NCI-H774 (cell line): Measurements from ENCODE around the gene PARD3.

Source experiments
- DNase-seq: peaks from one replicate; lab custom pipeline; 2025; lab: John Stamatoyannopoulos, UW

PARD3 gene

DNA sequence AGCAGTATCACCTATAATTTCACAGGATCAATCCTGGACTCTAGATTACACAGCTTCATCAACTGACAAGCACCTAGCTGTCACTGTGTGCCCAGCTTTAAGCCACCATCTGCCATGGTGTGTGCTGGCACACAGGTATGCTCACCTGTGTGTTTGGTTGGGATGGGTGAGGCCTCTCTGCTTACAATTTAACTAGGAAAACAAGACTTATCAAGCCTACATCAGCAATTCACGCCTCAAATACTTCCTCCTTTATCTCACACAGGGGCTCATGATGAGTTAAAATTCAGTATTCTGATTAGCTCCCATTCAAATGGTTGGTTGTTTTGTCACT is 608.2 kb downstream of the PARD3 start:
- no peak for DNase-seq

DNA sequence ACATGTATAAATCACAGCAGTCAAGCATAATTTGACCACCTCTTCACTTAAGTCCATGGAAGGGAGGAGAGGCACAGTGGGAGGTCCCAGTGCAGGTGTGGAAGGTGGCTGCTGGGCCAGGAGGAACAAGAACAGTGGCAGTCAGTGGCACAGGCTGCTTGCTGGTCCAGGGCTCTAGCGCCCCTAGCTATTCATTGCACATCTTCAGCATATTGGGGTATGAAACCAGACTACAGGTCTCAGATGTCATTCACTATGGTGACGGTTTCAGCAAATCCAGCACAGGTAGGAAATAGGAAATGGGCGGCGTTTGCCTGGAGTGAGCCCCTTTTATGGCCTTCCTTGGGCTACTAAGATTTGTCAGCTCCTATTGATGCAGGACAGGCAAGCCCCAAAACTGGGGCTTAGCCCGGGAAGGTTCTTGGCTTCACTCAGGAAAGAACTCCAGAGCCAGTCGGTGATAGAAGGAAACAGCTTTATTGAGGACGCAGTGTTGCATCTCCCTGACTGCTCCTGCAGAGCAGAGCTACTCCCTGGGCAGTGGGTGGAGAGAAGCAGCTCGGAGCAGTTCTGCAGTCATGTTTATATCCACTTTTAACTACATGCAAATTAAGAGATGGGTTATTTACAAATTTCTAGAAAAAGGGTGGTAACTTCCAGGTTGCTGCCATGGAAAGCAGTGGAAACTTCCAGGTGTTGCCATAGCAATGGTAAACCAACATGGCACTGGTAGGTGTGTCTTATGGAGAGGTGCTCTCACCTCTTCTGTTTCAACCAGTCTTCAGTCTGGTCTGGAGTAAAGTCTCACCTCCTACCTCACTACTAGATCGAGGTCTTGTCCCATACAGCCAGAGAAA is 608.8 kb downstream of the PARD3 start:
- DNase-seq: no peak

DNA sequence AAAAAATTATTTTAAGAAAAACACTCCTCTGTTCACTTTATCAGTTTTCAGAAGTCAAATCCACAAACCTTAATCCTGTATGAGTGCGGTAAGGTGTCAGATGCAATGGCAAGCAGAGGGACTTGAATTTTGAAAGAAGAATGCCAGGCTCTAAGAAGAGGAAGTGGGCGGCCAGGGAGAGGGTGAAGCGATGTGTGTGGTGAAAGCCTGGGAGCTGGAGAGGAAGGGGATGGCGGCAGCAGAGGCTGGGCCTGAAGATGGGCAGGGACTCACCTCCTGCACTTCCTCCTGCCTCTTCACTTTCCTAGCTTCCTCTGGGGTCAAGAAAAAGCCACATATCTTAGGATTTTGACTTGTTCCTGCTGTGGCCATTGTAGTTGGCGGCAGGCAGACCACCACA is 609.6 kb downstream of the PARD3 start:
- no peak for DNase-seq

DNA sequence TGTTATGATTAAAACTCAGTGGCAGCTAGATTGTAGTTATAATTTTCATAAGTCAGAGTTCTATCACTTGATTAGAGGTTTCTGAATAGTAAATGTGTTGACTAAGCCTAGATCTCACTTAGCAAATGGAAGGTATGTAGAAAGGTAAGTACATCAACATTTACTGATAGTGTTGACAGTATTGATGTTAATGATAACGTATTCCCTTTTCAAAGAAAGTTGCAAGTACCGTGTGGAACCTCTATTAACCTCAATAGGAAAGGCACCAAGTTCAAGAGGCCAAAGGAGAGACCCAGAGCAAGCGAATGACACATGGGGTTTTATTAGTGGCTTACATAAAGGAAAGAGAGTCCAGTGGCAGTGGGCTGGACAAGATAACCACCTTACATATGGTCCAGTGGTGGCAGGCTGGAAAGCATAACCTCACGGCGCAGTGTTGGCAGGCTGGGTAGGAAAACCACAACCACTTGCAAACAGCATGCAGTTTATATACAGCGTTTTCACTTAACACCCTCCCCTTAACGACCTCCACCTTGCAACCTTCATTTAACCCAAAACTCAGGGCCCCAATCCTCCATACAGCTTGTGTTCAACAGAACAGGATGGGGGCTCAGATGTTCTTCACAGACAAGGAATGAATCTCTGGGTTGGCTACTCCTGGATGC is 611.0 kb downstream of the PARD3 start:
- DNase-seq: no peak

DNA sequence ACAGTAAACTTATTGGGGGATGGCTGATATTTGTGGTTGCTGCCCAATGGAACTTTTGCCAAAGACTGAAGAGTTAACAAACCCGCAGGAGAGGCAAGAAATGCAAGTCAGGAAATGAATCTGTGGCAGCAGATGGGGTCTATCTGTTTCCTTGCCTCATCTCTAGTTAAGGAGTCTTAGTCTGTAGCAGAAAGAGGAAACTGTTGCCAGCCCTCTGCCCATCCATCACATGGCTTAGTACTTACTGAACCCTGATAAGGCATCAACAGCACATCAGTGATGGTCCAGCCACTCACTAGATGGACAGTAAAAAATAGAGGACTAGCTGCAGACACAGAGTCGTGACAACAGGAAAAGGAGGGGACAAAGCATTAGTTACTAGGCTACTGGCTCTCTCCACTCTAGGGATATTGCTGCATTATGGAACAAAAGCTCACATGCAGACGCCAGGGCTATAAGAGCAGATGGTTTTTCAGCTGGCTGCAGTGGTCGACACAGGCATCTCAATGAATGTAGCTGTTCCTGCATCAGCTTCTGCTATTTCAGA is 614.7 kb downstream of the PARD3 start:
- DNase-seq: no peak

DNA sequence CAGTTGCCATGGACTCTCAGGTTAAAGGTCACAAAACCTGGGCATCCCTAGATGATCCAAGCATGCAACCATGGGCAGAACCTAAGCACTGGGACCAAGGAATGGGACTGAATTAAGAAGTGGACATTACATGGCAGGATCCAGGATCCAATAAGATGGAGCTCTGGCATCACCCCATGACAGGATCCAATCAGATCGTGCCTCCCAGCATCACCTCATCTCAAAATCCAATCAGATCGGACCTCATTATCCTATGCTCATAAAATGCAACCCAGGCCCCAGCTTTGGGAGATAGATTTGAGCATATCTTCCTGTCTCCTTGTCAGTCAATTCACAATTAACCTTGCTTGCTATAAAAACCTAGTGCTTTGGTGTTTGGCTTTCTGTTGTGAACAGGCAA is 616.1 kb downstream of the PARD3 start:
- DNase-seq: no peak

DNA sequence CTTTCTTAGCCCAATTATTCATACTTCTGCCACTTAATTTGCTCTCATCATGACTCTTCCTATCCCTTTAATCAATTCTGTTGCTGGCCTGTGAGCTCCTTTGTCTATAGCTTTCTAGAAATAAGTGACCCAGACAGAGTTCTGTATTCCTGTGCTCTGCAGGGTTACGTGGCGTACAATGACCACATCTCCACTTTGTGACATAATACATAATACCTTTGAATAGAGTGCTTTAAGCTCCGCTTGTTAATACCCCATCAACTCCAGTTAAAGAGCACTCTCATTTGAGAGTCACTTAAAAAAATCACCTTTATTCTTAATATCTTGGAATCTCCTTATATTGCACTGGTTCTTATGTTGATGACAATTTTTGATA is 619.0 kb downstream of the PARD3 start:
- DNase-seq: no peak

DNA sequence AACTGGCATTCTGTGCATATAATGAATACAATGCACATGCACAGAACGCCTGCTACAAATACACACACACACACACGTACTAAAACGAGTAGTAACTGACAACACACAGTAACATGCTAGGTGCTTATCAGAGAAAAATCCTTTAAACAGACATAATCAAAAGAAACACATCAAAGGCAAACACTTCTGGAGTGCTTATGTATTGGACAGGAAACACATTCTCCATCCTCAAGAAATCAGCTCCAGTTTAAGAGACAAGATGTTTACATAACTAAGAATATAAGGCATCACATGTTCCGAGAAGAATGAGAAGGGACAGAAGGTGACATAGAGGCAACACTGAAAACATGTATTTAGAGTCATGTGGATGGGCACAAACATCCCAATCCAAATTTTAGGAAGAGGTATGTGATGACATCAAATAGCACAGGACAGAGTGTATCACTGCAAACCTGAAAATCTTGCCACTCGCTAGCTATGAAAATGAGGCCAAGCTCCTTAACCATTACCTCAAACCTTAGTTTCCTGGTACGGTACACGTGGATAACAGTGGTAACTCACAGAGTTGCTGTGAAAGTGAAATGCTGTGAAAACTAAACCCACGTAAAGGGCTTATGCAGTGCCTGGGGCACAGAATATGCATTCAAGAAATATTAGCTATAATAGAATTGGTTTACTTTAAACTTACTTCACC is 619.6 kb downstream of the PARD3 start:
- DNase-seq: no peak

DNA sequence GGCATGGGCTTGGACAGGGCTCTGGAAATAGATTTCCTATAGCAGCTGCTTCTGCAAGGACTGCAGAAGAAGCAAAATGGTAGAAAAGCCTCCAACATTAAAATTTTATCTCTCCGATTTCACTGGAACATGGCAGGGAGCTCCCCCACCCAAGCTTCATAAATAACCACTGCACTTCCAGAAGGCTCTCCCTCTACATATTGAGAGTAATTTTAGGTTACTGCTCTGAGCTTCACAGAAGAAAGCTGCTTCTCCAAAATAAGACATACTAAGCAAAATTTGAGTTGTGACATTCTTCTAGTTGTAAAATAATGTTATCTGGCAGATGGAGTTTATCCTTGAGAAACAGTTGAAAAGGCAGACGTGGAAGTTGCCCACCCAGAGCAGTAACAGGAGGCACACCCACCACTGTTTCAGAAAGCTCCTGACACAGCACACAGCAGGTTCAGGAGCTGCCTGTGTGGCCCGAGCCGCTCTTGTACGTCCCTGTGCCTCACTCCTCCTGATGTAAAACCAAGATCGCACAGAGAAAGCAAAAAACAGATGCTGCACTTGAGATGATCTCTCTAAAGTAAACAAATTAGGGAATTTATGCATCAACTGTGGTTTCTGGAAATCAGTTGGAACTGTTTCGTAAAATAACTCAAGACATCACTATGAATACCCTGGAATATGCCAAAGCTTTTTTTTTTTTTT is 621.0 kb downstream of the PARD3 start:
- no peak for DNase-seq

DNA sequence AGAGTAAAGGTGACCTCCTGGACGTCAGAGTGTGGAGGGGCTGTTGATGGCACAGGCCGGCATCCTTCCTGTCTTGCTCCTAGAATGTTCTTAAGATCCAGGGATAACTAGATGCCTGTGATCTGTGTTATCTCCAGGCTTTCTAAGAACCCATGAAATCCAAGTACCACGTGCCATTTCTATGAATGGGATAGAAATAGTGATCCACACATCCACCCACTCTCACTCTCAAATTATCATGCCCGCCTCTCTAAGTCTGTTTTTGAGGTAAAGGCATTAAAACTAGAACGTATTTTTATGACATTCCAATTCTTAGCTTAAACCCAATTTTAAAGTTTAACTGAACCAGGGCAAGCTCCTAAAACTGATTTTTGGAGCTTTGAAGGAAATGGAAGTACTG is 622.5 kb downstream of the PARD3 start:
- no peak for DNase-seq

DNA sequence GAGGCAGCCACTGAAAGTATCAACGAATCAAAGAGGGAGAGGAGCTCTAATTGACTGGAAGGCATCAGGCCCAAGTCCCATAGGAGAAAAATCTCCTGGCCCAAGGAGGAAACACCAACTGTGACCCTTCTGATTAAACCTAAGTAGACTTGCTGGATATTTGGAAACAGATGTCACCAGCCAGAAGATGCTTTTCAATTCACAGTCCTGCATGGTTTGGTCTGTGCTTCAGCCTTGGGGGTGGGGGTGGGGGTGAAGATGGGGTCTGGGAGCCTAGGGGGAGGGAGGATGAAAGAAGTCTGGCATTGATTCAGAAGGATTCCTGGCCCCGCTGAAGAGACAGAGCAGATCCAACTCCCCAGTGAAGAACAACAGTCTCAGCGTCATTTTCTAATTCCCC is 623.7 kb downstream of the PARD3 start:
- DNase-seq: no peak

DNA sequence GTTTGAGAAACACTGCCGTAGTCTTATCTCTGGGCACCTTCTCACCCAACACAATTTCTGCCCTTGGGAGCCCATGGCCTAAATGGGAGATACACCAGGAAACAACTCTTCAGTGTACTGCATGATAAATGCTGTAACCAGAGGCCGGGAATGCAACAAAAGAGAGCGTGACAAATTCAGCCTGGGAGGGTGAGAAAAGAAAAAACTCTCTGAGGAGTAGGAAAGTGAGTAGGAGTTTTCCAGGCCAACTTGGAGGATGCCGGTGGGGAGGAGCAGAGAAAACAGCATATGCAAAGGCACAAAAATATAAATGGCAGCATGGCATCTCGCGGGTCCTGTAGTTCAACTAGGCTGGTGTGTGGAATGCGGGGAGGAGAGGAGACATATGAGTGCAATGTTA is 624.5 kb downstream of the PARD3 start:
- DNase-seq: no peak

DNA sequence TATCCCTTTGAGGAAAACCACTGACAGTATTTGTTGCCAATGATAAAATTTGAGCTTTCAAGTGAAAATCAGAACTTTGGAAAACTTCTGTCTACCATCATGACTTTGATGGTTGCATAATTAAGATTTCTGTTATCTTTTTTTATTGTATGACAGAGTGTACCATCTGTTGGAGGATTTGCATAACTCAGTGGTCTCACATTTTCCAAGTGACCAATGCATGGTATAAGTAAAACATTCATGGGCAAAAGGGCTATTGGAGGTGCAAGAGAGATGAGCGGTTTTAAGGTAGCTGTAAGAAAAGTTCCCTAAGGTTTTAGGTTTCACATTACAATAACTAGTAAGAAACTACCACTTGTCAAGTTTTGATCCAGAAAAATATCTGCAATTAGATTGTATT is 625.3 kb downstream of the PARD3 start:
- DNase-seq: no peak

DNA sequence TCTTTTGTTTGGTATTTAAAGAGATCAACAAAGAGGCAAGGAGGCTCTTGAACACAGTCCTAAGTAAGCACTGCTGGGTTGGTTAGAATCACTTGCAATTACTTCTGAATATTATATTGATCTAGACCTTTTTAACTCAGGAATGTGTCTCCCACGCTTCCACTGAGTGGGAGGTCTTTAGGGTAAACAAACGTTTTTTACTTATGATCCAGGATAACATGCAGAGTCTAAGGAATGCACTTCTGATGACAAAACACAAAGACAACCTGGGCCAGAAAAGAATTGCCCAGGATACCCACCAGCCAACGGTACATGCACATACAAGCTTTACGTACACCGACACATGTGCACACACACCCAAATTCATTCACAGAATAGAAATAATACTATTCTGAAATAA is 626.9 kb downstream of the PARD3 start:
- no peak for DNase-seq

DNA sequence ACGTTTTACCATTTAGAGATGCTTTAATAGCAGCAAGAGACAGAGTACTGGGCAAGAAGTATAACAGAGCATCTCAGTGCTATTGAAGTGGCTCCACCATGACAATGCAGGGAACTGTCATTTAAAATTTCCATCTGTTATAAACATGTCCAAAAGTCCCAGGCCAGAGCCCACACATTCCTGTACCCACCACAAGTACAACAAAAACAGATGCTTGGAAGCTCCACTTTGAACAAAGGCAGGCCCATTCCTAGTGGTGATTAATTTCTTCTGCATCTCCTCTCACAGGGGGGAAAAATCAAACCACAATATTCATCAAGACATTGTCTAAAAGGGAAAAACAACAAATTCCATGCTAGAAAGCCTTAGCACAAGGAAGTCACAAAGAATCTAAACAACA is 627.9 kb downstream of the PARD3 start:
- no peak for DNase-seq

DNA sequence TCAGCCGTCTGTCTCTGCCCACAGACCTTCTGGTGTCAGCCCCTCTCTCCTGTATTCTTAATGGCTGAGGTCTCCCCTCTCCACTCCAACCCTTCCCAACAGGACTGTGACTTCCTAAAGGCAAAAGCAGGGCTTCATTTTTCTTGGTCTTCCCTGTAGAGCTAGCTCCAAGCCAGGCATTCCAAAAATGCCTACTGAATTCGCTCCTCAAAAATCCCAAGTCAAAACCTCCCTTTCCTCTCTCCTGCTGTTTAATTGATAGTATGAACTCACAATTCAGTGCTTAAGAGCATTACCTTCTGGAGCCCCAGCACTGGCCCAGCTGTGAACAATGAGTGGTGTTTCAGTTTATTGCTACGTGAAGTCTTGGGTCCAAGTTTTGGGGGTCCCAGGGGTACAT is 628.4 kb downstream of the PARD3 start:
- DNase-seq: no peak

DNA sequence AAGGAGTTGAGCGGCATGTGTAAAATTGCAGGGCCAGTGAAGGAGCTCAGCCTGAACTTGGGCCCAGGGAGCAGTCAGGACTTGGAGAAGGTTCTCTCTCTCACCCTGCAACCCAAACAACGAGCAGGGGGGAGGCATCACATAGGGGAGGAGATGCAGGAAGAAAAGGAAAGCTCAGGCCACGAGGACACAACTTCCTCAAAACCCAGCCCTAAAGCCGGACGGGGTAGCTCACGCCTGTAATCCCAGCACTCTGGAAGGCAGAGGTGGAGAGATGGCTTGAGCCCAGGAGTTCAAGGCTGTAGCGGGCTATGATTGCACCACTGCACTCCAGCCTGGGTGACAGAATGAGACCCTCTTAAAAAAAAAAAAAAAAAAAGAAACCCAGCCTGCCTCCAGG is 629.1 kb downstream of the PARD3 start:
- no peak for DNase-seq

DNA sequence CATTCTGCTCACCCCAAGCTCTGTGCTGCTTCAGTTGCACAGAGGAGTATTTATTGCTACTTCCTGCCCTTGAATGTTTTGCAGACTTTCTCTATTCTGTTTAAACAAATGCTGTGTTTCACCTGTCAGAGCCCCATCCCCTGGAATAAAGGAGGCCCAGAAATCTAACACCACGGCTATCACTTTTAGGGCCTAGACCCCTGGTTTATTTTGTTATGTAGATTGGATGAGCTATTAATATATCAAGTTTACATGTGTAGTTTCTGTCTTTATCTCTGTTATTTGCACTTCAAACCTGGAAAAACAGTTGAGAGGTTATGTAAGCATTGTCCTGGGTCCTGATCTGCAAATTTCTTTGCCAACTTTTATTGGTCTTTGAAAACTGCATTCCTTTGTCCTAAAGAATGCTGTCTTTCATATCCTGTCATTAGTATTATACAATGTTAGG is 630.1 kb downstream of the PARD3 start:
- no peak for DNase-seq

DNA sequence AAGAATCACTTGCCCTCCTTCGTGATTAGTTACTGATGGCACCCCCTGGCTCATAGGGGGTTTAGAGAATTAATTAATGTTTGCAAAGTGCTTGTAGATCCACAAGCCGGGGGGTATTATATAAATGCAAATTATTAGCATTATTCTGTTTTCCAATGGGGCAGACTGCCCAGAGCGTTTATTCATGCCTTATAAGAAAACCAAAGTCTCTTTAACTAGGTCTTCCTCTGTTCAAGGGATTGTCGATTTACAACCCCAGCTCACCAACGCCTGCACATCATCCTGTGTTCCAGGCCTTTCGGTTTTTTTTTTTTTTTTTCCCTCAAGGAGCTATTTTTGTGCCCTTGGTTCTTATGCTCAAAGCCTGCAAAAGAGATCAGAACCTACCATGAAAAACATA is 630.7 kb downstream of the PARD3 start:
- no peak for DNase-seq

DNA sequence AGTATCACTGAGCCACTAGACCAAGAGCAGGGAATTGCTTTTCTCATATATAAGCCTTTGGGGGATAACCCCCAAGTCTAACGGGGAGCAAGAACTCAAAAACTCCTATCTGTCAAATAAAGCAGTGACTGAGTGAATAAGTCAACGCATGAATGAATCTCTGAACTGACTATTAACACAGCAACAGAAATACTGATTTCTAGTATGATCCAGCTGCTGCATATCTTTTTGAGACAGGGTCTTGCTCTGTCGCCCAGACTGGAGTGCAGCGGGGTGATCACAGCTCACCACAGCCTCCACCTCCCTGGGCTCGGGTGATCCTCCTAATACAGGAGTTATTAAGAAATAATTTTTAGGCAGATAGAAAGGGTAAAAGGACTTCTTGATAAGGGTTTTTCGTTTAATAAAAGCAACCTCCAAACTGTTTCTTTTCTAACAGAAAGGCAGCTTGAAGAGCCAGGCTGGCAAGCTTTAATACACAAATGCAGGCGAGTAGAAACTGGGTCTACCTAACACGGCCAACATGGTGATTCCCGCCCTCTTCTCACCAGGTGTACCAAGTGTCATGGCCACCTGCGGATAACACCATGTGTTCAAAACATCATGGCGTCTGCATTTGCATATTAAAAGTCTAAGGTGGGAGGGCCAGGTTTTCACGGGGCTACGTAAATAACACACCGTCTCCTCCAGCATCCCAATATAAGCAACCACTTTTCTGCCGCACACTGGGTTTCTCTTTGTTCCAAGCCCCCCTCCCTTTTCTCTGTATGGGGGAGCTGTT is 631.9 kb downstream of the PARD3 start:
- no peak for DNase-seq

DNA sequence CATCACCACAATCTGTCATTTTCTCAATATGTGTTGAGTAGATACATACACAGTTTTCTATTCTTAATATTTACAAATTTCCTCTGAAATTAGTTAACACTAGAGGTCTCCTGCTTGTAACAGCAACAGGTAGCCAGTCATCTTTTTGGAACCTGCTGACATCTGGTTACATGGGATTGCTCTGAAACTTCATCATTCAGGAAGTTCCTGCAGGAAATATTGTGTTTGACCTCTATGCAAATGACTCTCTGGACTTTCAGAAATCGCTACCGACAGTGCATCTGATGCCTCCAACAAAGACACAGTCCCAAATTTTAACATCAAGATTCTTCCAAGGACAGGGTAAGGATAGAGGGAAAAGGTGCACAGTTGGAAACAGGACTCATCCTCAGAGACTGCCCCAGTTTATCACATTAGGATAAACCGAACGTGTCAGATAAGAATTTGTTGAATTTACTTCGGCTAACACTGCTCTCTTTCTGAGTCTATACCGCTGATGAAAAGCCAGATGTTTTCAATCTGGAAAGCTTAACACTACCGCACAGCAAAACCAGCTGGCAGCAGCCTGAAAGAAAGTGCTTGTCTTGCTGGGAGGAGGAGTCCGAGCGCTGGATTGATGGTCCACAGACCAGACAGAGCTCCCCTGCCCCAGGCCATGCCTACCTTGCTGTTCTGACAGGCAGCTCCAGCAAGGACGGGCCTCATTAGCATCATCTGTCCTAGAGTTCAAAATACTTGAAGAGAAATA is 633.4 kb downstream of the PARD3 start:
- DNase-seq: no peak
